Progenitor cell of endocrine pancreas (in vitro differentiated cells): ENCODE measurements around the gene XPO5. TPM values are rescaled to one million over a fixed set of nuclear protein-coding genes. Genes with fewer than 3 reads are reported as not detected.

Experiments used
- DNase-seq: peaks from one replicate; pipeline ENCODE4 v3.0.0; 2021; ENCODE audit warnings: low spot score; ENCODE audit not compliant: unreplicated experiment
- H3K27ac Mint-ChIP-seq: 2 replicates; pipeline ENCODE4 v1.8.0; 2021; ENCODE audit warnings: mild to moderate bottlenecking, moderate library complexity, mixed read lengths
- H3K27me3 Mint-ChIP-seq: 2 replicates; pipeline ENCODE4 v1.8.0; 2021; ENCODE audit warnings: mixed read lengths
- H3K36me3 Mint-ChIP-seq: 2 replicates; pipeline ENCODE4 v1.8.0; 2022; ENCODE audit warnings: mixed read lengths; ENCODE audit not compliant: insufficient read depth
- H3K4me1 Mint-ChIP-seq: 2 replicates; pipeline ENCODE4 v1.8.0; 2021; ENCODE audit warnings: low read depth, mixed read lengths
- H3K4me3 Mint-ChIP-seq: 2 replicates; pipeline ENCODE4 v1.8.0; 2021; ENCODE audit warnings: low read depth, mild to moderate bottlenecking, moderate library complexity, mixed read lengths
- H3K9me3 Mint-ChIP-seq: 2 replicates; pipeline ENCODE4 v1.8.0; 2021; ENCODE audit warnings: low read depth, mixed read lengths
- total RNA-seq: library from RNA; stranded (reverse); gene quantifications from 2 replicates; pipeline ENCODE4 v1.2.1, GENCODE V29; 2021
- TF ChIP-seq, protein P1 (sequence below): fragments of 200-600 bp; sonication (generic); IDR thresholded peaks from one replicate; pipeline ENCODE4 v1.5.0; 2021; ENCODE audit warnings: antibody characterized with exemption, mild to moderate bottlenecking; ENCODE audit not compliant: unreplicated experiment

Gene XPO5
- total RNA-seq, 1 donor from 2014 or later = 64.0 TPM

- H3K4me3 Mint-ChIP-seq = no peak overlapping the region
- no peaks in the 10 kb centered on the region for H3K27me3 Mint-ChIP-seq
- H3K9me3 Mint-ChIP-seq = no peaks in the 10 kb centered on the region
- peaks cover 3% of the 10 kb centered on the region for H3K4me1 Mint-ChIP-seq
- peaks cover 2% of the 10 kb centered on the region for H3K36me3 Mint-ChIP-seq
- H3K27ac Mint-ChIP-seq = no peak overlapping the region
- DNase-seq = no peak
- TF ChIP-seq, protein P1, sequence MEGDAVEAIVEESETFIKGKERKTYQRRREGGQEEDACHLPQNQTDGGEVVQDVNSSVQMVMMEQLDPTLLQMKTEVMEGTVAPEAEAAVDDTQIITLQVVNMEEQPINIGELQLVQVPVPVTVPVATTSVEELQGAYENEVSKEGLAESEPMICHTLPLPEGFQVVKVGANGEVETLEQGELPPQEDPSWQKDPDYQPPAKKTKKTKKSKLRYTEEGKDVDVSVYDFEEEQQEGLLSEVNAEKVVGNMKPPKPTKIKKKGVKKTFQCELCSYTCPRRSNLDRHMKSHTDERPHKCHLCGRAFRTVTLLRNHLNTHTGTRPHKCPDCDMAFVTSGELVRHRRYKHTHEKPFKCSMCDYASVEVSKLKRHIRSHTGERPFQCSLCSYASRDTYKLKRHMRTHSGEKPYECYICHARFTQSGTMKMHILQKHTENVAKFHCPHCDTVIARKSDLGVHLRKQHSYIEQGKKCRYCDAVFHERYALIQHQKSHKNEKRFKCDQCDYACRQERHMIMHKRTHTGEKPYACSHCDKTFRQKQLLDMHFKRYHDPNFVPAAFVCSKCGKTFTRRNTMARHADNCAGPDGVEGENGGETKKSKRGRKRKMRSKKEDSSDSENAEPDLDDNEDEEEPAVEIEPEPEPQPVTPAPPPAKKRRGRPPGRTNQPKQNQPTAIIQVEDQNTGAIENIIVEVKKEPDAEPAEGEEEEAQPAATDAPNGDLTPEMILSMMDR = no peak
Observed at GRCh38 chr6:43493230-43493629, 82.6 kb downstream of the XPO5 start.

DNA sequence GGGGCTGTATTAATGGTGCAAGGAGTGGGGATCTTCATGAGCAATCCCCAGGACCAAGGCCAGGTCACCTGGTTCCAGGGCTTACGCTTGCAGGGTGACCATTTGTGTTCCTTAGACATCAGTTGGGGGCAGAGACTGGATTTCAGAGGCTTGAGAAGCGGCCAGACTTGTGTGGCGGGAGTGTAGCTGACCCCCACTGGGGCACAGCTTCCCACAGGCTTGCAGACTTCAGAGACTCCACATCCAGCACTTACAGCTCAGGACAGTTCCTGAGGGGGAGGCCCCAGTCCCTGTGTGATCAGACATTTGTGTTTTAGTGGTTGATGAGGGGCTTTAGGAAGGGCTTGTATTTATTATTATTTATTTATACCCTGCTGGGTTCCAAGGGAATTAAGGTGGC lies 83.2 kb downstream of the XPO5 start:
- Mint-ChIP-seq H3K4me3 (no peak overlapping the region), H3K9me3 (no peaks in the 10 kb centered on the region), H3K4me1 (peaks cover 3% of the 10 kb centered on the region), H3K27me3 (no peaks in the 10 kb centered on the region), H3K27ac (no peak overlapping the region), H3K36me3 (peaks cover 2% of the 10 kb centered on the region)
- TF ChIP-seq, protein P1 = no peak
- no peak for DNase-seq

DNA sequence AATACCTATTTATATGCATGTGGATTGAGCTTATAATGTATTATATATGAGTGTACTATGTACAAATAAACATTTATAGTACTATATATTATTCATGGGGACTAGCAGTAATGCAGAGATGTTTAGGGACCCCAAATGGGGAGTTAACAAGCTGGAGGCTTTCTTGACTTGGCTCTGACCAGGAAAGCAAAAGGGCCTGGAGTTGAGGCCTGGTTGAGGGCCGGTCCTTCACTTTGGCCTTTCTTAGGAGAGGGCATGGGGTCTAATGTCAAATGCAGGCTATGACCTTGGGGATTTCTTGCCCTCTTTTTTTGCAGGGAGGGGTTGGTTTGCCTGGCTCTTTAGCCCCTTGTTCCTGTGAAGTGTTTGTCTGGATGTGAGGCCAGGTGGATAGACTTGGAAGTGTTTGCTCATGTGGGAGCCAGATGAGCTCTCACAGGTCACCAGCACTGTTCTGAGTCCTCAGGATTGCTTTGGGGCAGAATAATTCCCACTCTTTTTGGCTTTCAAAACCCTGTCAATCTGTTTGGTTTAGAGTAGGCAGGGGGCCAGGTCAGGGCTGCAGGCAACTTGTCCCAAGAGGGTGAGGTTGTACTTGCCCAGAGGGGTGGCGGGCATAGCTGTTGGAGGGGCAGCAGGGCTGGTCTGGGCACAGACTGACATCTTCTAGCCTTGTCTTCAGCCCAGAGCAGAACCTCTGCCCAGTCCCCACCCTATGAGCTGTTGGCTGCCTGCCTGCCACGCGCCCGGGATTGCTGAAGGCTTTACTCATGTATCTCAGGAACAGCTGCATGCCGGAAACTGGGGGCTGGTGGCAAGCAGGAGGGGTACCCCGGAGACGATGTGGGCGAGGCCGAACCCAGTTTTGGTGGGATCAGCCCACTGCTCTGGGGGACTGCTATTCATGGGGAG lies 83.8 kb downstream of the XPO5 start:
- Mint-ChIP-seq H3K27me3 (no peaks in the 10 kb centered on the region), H3K4me3 (no peak overlapping the region), H3K36me3 (peaks cover 2% of the 10 kb centered on the region), H3K4me1 (peaks cover 3% of the 10 kb centered on the region), H3K27ac (no peak overlapping the region), H3K9me3 (no peaks in the 10 kb centered on the region)
- no peak for DNase-seq
- TF ChIP-seq, protein P1 = no peak

- no peak for DNase-seq
- TF ChIP-seq, protein P1 = no peak
- Mint-ChIP-seq H3K36me3 (peaks cover 4% of the 10 kb centered on the region), H3K4me1 (peaks cover 2% of the 10 kb centered on the region), H3K9me3 (no peaks in the 10 kb centered on the region), H3K27me3 (no peaks in the 10 kb centered on the region), H3K27ac (no peak overlapping the region), H3K4me3 (no peak overlapping the region)
Observed at GRCh38 chr6:43490523-43490939, 85.3 kb downstream of the XPO5 start.

- H3K27ac Mint-ChIP-seq = no peak overlapping the region
- no peaks in the 10 kb centered on the region for H3K27me3 Mint-ChIP-seq
- no peak for DNase-seq
- H3K9me3 Mint-ChIP-seq = no peaks in the 10 kb centered on the region
- H3K4me1 Mint-ChIP-seq = peaks cover 2% of the 10 kb centered on the region
- TF ChIP-seq, protein P1 = no peak
- peaks cover 4% of the 10 kb centered on the region for H3K36me3 Mint-ChIP-seq
- H3K4me3 Mint-ChIP-seq = no peak overlapping the region
Observed at GRCh38 chr6:43489277-43490072, 86.4 kb downstream of the XPO5 start.
